ENCODE measurements around the gene TAAR2.

DNA sequence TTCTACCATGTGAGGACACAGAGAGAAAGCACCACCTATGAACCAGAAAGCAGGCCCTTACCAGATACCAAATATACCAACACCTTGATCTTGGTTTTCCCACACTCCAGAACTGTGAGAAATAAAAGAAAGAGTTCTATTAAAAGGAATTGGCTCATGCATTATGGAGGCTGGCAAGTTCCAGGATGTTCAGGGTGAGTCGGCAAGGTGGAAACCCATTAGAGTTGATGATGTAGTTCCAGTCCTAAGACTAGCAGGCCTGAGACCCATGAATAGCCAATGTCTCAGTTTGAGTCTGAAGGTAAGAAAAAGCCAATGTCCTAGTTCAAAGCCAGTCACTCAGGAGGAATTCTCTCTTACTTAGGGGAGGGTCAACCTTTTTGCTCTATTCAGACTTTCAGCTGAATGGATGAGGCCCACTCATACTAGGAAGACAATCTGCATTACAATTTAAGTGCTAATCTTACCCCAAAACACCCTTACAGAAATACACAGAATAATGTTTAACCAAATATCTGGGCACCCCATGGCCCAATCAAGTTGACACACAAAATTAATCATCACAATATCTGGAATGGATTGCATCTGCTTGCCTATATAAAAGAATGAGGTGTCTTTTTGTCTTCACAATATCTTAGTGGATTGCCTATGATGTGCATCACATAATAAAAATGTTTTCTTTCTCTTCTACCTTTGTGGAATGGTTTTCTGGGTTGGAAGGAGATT, 40.4 kb upstream of the TAAR2 start:
- TF ChIP-seq, protein P1, sequence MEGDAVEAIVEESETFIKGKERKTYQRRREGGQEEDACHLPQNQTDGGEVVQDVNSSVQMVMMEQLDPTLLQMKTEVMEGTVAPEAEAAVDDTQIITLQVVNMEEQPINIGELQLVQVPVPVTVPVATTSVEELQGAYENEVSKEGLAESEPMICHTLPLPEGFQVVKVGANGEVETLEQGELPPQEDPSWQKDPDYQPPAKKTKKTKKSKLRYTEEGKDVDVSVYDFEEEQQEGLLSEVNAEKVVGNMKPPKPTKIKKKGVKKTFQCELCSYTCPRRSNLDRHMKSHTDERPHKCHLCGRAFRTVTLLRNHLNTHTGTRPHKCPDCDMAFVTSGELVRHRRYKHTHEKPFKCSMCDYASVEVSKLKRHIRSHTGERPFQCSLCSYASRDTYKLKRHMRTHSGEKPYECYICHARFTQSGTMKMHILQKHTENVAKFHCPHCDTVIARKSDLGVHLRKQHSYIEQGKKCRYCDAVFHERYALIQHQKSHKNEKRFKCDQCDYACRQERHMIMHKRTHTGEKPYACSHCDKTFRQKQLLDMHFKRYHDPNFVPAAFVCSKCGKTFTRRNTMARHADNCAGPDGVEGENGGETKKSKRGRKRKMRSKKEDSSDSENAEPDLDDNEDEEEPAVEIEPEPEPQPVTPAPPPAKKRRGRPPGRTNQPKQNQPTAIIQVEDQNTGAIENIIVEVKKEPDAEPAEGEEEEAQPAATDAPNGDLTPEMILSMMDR (optimal IDR thresholded peaks at IDR 0.05 in 1 of 3, IDR thresholded peaks at IDR 0.05 in 1 of 3, conservative IDR thresholded peaks at IDR 0.05 in 1 of 3; ENCODE audit: extremely low read depth in 1 of 3, insufficient read depth in 2 of 3, low read length in 3 of 3), result no peak
- TF ChIP-seq EZH2 (IDR thresholded peaks at IDR 0.05; ENCODE audit: low read length), result no peak

Data from keratinocyte (primary cell).